Ovary (tissue), 9 donors: ENCODE results near the gene NTNG2. TPM values are rescaled to one million over a fixed set of nuclear protein-coding genes. Genes with fewer than 3 reads are reported as not detected.
A peak's percentile ranks its signal among the peaks of the same experiment; 100 is the strongest.
"Not testable (repeated sequence)": the region's sequence is repeated elsewhere in the genome, so short reads cannot be mapped to it uniquely, and the experiment has no call there.

ENCODE experiments used
- DNase-seq, 5 donors: peaks; one replicate each; pipeline ENCODE4 v3.0.0-alpha.2; 2019 to 2020
- H3K27ac ChIP-seq, 2 donors: fragments of 200-600 bp; one replicate each; pipeline versions ENCODE4 v1.5.1 to v1.8.0; 2019 to 2022
- H3K27me3 ChIP-seq: fragments of 200-600 bp; one replicate; pipeline ENCODE4 v1.8.0; 2022
- H3K36me3 ChIP-seq: fragments of 200-600 bp; sonication (generic); one replicate; pipeline ENCODE4 v1.5.1; 2019
- H3K4me1 ChIP-seq: one replicate; pipeline ENCODE4 v1.8.1; 2013; ENCODE audit warnings: mild to moderate bottlenecking, moderate library complexity; ENCODE audit not compliant: insufficient read depth
- H3K4me3 ChIP-seq: fragments of 200-600 bp; sonication (generic); one replicate; pipeline ENCODE4 v1.5.1; 2017
- H3K9me3 ChIP-seq, 2 donors: fragments of 200-600 bp in 1 of 2; sonication (generic) in 1 of 2; one replicate each; pipeline versions ENCODE4 v1.5.1 to v1.8.1; 2013 to 2019; ENCODE audit warnings: mild to moderate bottlenecking in 1 of 2, moderate library complexity in 1 of 2
- EP300 ChIP-seq: sonication (generic); formaldehyde crosslinking; IDR thresholded peaks from one replicate; pipeline ENCODE4 v1.6.1; 2017; ENCODE audit warnings: antibody characterized with exemption
- POLR2A ChIP-seq: fragments of 450-650 bp; IDR thresholded peaks from one replicate; pipeline ENCODE4 v1.6.1; 2017; ENCODE audit warnings: antibody characterized with exemption, mild to moderate bottlenecking, moderate library complexity
- WGBS, 3 donors: extraction: QIAGEN DNeasy Blood & Tissue Kit in 1 of 3; methylation state at CpG; one replicate each; pipeline versions ENCODE4 v1.1.5 to v1.1.7; 2013 to 2017; 5-methylcytosine and 5-hydroxymethylcytosine counted together
- intact Hi-C, 4 donors: fragments of 100-400 bp; cut with DNase I; formaldehyde crosslinking; loops; one replicate each; pipeline versions ENCODE4 v1.11.0 to v1.15.1; 2022 to 2023
- polyA plus RNA-seq, 2 donors: library from polyadenylated mRNA; stranded (reverse); fragments of 200-250 nt in 1 of 2; fragments of 350-450 nt in 1 of 2; fragmentation: Illumina TruSeq in 1 of 2; extraction: RNeasy Lipid Tissue Mini Kit (QIAGEN cat#74804) in 1 of 2; gene quantifications; one replicate each; pipeline ENCODE4 v1.2.3, GENCODE V29; 2013 to 2014
- total RNA-seq, 7 donors: library from RNA; depleted of rRNA in 2 of 7; stranded (reverse); fragments of >200 nt in 2 of 7; fragmentation: NEBNext Ultra II Directional in 3 of 7; extraction: Animal tissue kit (Norgen Biotek cat#: 25700) in 3 of 7; gene quantifications; one replicate each; pipeline versions ENCODE4 v1.1.0 to v1.2.4, GENCODE V29; 2016 to 2023
- TF ChIP-seq, protein P1 (sequence below), 3 donors: fragments of 450-650 bp in 2 of 3; fragments of 200-600 bp in 1 of 3; IDR thresholded peaks; one replicate each; pipeline versions ENCODE4 v1.5.1 to v1.8.0; 2016 to 2022; ENCODE audit warnings: antibody characterized with exemption in 3 of 3, mild to moderate bottlenecking in 1 of 3
- donor health status: DM: no; HTN: no; CAD: no; lungs with moderate emphysema.
- donor health status: DM: no; HTN: no; CAD: no.
- donor health status: Bipolar disorder and iron deficiency.
- donor health status: DM: yes; HTN: yes; CAD: no.
- donor health status: DM: no; HTN: no; CAD: no.
- donor health status: DM: yes; HTN: yes; CAD: no.

NTNG2 gene
- total and polyA plus RNA-seq, 9 donors: 0.12 to 2.6 (median 0.81) TPM

DNA sequence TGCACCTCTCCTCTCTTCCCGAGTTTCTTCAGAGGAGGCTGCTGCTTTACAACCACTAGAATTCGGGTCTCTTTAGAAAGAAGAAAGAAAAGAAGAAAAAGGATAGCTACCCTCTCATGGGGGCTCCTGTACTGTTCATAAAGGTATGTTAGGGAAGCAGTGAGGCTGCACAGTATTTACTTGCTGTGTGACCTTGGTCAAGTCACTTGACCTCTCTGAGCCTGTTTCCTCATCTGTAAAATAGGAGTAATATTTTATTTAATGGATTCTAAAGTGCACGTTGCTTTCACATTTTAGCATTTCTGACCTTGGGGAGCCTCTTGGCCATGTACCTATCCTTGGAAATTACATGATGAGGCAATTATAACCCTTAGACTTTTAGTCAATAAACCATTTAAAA lies 104.2 kb downstream of the NTNG2 start:
- no peak overlapping the region for H3K4me3 ChIP-seq
- H3K36me3 ChIP-seq: no peaks in the 10 kb centered on the region
- H3K27ac ChIP-seq: no peak overlapping the region
- no peaks in the 10 kb centered on the region for H3K4me1 ChIP-seq
- no peak for TF ChIP-seq EP300
- TF ChIP-seq, protein P1, sequence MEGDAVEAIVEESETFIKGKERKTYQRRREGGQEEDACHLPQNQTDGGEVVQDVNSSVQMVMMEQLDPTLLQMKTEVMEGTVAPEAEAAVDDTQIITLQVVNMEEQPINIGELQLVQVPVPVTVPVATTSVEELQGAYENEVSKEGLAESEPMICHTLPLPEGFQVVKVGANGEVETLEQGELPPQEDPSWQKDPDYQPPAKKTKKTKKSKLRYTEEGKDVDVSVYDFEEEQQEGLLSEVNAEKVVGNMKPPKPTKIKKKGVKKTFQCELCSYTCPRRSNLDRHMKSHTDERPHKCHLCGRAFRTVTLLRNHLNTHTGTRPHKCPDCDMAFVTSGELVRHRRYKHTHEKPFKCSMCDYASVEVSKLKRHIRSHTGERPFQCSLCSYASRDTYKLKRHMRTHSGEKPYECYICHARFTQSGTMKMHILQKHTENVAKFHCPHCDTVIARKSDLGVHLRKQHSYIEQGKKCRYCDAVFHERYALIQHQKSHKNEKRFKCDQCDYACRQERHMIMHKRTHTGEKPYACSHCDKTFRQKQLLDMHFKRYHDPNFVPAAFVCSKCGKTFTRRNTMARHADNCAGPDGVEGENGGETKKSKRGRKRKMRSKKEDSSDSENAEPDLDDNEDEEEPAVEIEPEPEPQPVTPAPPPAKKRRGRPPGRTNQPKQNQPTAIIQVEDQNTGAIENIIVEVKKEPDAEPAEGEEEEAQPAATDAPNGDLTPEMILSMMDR (IDR thresholded peaks at IDR 0.05): no peak
- no peak for TF ChIP-seq POLR2A
- intact Hi-C loops: no loop called here
- H3K27me3 ChIP-seq: no peaks in the 10 kb centered on the region
- 60 to 71% (median 64%) methylated on average over 3 of the region's 3 CpGs for WGBS, 3 donors
- DNase-seq: no peak
- no peaks in the 10 kb centered on the region for H3K9me3 ChIP-seq

DNA sequence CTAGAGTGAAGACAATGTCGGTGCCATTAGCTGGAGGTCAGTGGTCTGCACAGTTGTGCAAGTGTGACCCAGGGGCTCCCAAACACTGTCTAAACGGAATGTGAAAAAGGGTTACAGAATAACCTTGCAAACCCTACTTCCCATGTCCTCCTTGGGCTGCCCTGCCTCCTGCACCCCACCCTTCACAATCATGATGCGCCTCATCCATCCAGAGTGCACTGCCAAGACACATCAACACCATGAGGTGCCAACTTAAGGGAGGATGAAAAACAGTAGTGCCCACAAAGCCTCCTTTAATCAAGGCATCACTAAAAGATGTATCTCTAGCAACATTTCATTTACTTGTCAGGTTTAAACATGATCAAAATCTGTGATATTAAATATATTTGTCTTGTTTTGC lies 105.8 kb downstream of the NTNG2 start:
- no peaks in the 10 kb centered on the region for H3K4me1 ChIP-seq
- H3K36me3 ChIP-seq: no peaks in the 10 kb centered on the region
- H3K27ac ChIP-seq: no peak overlapping the region
- DNase-seq: no peak
- intact Hi-C loops: loop anchor here in 2 of 4 donors (2.0 kb wide), 1 partner anchor 505 kb away; no protein-coding TSS in a partner anchor
- H3K27me3 ChIP-seq: no peaks in the 10 kb centered on the region
- no peaks in the 10 kb centered on the region for H3K9me3 ChIP-seq
- TF ChIP-seq EP300 (no peak), POLR2A (no peak)
- TF ChIP-seq, protein P1 (IDR thresholded peaks at IDR 0.05): no peak
- 82 to 94% (median 88%) methylated on average over 3 of the region's 3 CpGs for WGBS, 3 donors
- no peak overlapping the region for H3K4me3 ChIP-seq

DNA sequence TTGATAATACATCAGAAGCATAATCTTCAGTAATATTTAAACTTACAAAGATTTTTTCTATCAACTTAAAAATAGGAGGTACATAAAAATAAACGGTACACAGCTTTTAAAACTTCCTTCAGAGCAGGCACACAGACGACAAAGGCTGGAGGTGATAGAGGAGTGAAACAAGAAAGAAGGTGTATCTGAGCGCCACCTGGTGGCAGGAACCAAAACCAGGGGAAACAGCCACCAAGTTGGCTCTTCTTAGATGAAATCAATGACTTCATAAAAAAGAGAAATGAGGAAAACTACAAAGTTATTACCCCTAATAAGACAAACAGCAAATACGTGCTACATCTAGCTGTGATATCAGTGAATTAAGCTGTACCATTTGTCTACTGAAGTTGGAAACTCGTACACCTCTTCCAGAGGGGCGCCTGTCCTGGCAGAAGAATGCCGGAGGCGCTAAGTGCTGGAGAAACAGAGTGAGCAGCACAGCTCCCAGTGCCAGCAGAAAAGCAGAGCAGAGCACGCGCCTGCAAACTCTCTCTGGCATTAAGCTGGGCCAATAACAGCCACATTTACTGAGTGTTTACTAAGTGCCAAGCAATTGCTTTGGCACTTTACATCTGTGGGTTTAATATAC lies 107.0 kb downstream of the NTNG2 start:
- Histone ChIP-seq H3K36me3 (no peaks in the 10 kb centered on the region), H3K9me3 (no peaks in the 10 kb centered on the region), H3K27ac (no peak overlapping the region), H3K27me3 (no peaks in the 10 kb centered on the region), H3K4me1 (no peaks in the 10 kb centered on the region), H3K4me3 (no peak overlapping the region)
- no peak for TF ChIP-seq EP300
- TF ChIP-seq, protein P1 (IDR thresholded peaks at IDR 0.05): peak; percentile 63 to 75 (median 64)
- no peak for TF ChIP-seq POLR2A
- intact Hi-C loops: loop anchor here in 2 of 4 donors (2.0 kb wide), 1 partner anchor 506 kb away; no protein-coding TSS in a partner anchor
- peak; percentile 48 to 81 (median 70) for DNase-seq
- WGBS, 3 donors: 42 to 46% (median 45%) methylated on average over 10 of the region's 10 CpGs

DNA sequence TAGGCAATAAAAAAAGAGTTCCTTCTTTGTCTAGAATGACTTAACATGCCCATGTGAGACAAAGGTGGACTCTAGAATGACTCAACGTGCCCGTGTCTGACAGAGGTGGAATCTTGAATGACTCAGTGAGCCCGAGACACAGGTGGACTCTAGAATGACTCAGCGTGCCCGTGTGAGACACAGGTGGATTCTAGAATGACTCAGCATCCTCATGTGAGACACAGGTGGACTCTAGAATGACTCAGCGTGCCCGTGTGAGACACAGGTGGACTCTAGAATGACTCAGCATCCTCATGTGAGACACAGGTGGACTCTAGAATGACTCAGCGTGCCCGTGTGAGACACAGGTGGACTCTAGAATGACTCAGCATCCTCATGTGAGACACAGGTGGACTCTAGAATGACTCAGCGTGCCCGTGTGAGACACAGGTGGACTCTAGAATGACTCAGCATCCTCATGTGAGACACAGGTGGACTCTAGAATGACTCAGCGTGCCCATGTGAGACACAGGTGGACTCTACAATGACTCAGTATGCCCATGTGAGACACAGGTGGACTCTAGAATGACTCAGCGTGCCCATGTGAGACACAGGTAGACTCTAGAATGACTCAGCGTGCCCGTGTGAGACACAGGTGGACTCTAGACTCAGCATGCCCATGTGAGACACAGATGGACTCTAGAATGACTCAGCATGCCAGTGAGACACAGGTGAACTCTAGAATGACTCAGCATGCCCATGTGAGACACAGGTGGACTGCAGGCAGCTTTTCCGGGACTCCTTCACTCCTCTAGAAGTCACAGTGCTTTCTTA lies 108.1 kb downstream of the NTNG2 start:
- not testable (repeated sequence) for H3K36me3 ChIP-seq, H3K27me3 ChIP-seq, H3K4me3 ChIP-seq, H3K9me3 ChIP-seq, H3K27ac ChIP-seq, H3K4me1 ChIP-seq, DNase-seq
- intact Hi-C loops: loop anchor here in 2 of 4 donors (2.0 kb wide), 1 partner anchor 507 kb away; no protein-coding TSS in a partner anchor
- WGBS, 3 donors: 76 to 80% (median 79%) methylated on average over 10 to 13 of the region's 16 CpGs

DNA sequence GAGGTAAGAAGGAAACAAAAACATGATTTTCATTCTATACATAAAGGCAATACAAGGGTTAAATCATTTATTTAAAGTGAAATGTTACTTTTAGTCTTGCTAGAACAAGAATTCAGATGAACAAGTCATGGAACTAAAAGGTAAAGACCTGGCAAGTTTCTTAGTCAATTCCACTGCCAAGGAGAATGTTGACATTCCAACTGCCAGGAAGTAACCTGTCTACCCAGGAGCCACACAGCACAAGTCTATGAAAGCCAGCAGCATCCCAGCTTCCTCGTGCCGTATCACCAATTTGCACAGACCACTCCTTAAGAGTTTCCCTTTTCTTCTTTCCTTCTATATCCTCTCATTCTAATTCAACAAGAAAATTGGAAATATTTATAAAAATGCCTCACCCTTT lies 113.0 kb downstream of the NTNG2 start:
- no peak overlapping the region for H3K4me3 ChIP-seq
- DNase-seq: no peak
- intact Hi-C loops: no loop called here
- 89 to 92% (median 92%) methylated on average over 2 of the region's 2 CpGs for whole genome bisulfite sequencing, 3 donors
- no peaks in the 10 kb centered on the region for H3K9me3 ChIP-seq
- TF ChIP-seq POLR2A (no peak), EP300 (no peak)
- TF ChIP-seq, protein P1 (IDR thresholded peaks at IDR 0.05): no peak
- H3K36me3 ChIP-seq: peaks cover 2% of the 10 kb centered on the region
- no peak overlapping the region for H3K27ac ChIP-seq
- no peaks in the 10 kb centered on the region for H3K4me1 ChIP-seq
- H3K27me3 ChIP-seq: no peaks in the 10 kb centered on the region
